Type B pancreatic cell (in vitro differentiated cells): ENCODE data around the gene FRMD4A. TPM values are rescaled to one million over a fixed set of nuclear protein-coding genes. Genes with fewer than 3 reads are reported as not detected.

ENCODE experiments used
- DNase-seq: peaks from one replicate; pipeline ENCODE4 v3.0.0; 2021; ENCODE audit warnings: mixed read lengths; ENCODE audit not compliant: unreplicated experiment; ENCODE audit errors: extremely low spot score
- H3K27ac Mint-ChIP-seq: 2 replicates; pipeline ENCODE4 v1.8.0; 2021; ENCODE audit warnings: mild to moderate bottlenecking, mixed read lengths
- H3K27me3 Mint-ChIP-seq: 2 replicates; pipeline ENCODE4 v1.8.0; 2021; ENCODE audit warnings: mixed read lengths
- H3K36me3 Mint-ChIP-seq: 2 replicates; pipeline ENCODE4 v1.8.0; 2021; ENCODE audit warnings: mixed read lengths
- H3K4me1 Mint-ChIP-seq: one replicate; pipeline ENCODE4 v1.8.0; 2021; ENCODE audit warnings: mixed read lengths; ENCODE audit not compliant: unreplicated experiment
- H3K4me3 Mint-ChIP-seq: 2 replicates; pipeline ENCODE4 v1.8.0; 2021; ENCODE audit warnings: mild to moderate bottlenecking, mixed read lengths
- H3K9me3 Mint-ChIP-seq: 2 replicates; pipeline ENCODE4 v1.8.0; 2021; ENCODE audit warnings: mixed read lengths
- CTCF ChIP-seq: fragments of 200-600 bp; sonication (generic); conservative IDR thresholded peaks from 2 replicates; pipeline ENCODE4 v1.5.0; 2021; ENCODE audit warnings: antibody characterized with exemption, mild to moderate bottlenecking
- total RNA-seq: library from RNA; stranded (reverse); gene quantifications from 2 replicates; pipeline ENCODE4 v1.2.1, GENCODE V29; 2021; ENCODE audit warnings: low replicate concordance

FRMD4A gene
- total RNA-seq, 1 donor from 2014 or later = 88.9 TPM

GRCh38 chr10:13775786-13776775, 554.6 kb downstream of the FRMD4A start:
- TF ChIP-seq CTCF = no peak
- Mint-ChIP-seq H3K27ac (no peak overlapping the region), H3K27me3 (no peaks in the 10 kb centered on the region), H3K4me1 (peaks cover 9% of the 10 kb centered on the region), H3K4me3 (no peak overlapping the region), H3K36me3 (peaks cover 13% of the 10 kb centered on the region), H3K9me3 (no peaks in the 10 kb centered on the region)
- DNase-seq = no peak

GRCh38 chr10:13774303-13774893, 556.3 kb downstream of the FRMD4A start:
- no peak overlapping the region for H3K27ac Mint-ChIP-seq
- peaks cover 16% of the 10 kb centered on the region for H3K36me3 Mint-ChIP-seq
- no peak for TF ChIP-seq CTCF
- H3K4me1 Mint-ChIP-seq = peaks cover 11% of the 10 kb centered on the region
- H3K4me3 Mint-ChIP-seq = no peak overlapping the region
- no peaks in the 10 kb centered on the region for H3K27me3 Mint-ChIP-seq
- no peak for DNase-seq
- H3K9me3 Mint-ChIP-seq = peaks cover 7% of the 10 kb centered on the region

- Mint-ChIP-seq H3K27me3 (no peaks in the 10 kb centered on the region), H3K27ac (no peak overlapping the region), H3K9me3 (peaks cover 7% of the 10 kb centered on the region), H3K36me3 (peaks cover 16% of the 10 kb centered on the region), H3K4me3 (no peak overlapping the region), H3K4me1 (peaks cover 10% of the 10 kb centered on the region)
- no peak for TF ChIP-seq CTCF
- DNase-seq = no peak
Observed at GRCh38 chr10:13773496-13774170, 557.1 kb downstream of the FRMD4A start.

GRCh38 chr10:13773043-13773442, 557.7 kb downstream of the FRMD4A start:
- TF ChIP-seq CTCF = no peak
- H3K27ac Mint-ChIP-seq = no peak overlapping the region
- no peak for DNase-seq
- H3K4me1 Mint-ChIP-seq = peaks cover 9% of the 10 kb centered on the region
- peaks cover 7% of the 10 kb centered on the region for H3K9me3 Mint-ChIP-seq
- H3K36me3 Mint-ChIP-seq = peaks cover 16% of the 10 kb centered on the region
- no peaks in the 10 kb centered on the region for H3K27me3 Mint-ChIP-seq
- H3K4me3 Mint-ChIP-seq = no peak overlapping the region

- peaks cover 12% of the 10 kb centered on the region for H3K4me1 Mint-ChIP-seq
- H3K36me3 Mint-ChIP-seq = peaks cover 21% of the 10 kb centered on the region
- H3K27ac Mint-ChIP-seq = no peak overlapping the region
- no peak for TF ChIP-seq CTCF
- H3K9me3 Mint-ChIP-seq = peaks cover 7% of the 10 kb centered on the region
- H3K4me3 Mint-ChIP-seq = no peak overlapping the region
- no peaks in the 10 kb centered on the region for H3K27me3 Mint-ChIP-seq
- no peak for DNase-seq
Observed at GRCh38 chr10:13771992-13772391, 558.7 kb downstream of the FRMD4A start.
